ENCODE results near the gene JOSD2. TPM values are rescaled to one million over a fixed set of nuclear protein-coding genes. Genes with fewer than 3 reads are reported as not detected.

The JOSD2 gene
- total RNA-seq, 1 experiment from 2014 or later: 5.4 TPM

DNA sequence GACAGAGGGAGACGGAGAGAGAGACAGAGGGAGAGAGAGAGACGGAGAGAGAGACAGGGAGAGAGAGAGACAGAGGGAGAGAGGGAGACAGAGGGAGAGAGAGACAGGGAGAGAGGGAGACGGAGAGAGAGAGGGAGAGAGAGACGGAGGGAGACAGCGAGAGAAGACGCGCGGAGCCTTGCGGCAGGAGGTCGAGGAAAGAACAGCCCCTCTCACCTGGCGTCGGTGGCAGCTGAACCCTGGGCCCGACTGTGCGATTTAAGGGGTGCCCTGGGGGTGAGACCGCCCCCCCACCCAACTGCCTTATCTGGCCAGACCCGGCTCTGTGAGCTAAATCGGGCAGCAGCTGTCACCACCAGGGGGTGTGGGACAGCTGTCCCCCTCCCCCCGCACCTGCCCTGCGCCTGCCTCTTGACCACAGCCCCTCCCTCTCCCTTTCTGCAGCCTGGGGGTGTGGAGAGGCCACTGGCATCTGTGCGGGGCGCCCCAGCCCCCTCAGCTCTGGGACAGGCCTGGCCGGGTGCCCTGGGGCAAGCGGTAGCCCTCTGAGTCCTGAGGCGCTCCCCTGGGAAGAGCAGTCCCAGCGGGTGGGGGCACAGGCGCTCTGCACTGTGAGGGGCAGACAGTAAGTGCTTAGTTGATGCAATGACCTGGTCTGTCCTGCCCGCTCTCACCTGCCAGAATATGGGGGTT lies 10.8 kb downstream of the JOSD2 start:
- Histone ChIP-seq H3K56ac (ENCODE audit: insufficient read length, low read depth, low read length) (no peak overlapping the region), H2AK5ac (ENCODE audit: insufficient read length, low read length) (no peak overlapping the region), H3K27ac (ENCODE audit: insufficient read length, low read depth, low read length) (no peak overlapping the region), H3K9me3 (ENCODE audit: control insufficient read depth, low read depth, low read length) (no peaks in the 10 kb centered on the region), H2BK120ac (ENCODE audit: low read depth, low read length, poor library complexity, severe bottlenecking) (no peak overlapping the region), H3K23ac (ENCODE audit: insufficient read length, low read depth, low read length) (no peak overlapping the region), H2BK12ac (ENCODE audit: insufficient read length, low read depth, low read length) (no peak overlapping the region), H2BK15ac (ENCODE audit: low read depth, low read length) (no peak overlapping the region), H4K91ac (ENCODE audit: insufficient read length, low read depth, low read length) (no peak overlapping the region), H2BK5ac (ENCODE audit: insufficient read length, low read length) (no peak overlapping the region), H3K14ac (ENCODE audit: insufficient read depth, low read length) (peak overlapping the region; percentile 23; the same call in 1 of the 2 replicates), H2AFZ (ENCODE audit: low read length) (no peak overlapping the region), H3K27me3 (ENCODE audit: insufficient read depth, low read length) (peaks cover 22% of the 10 kb centered on the region; the same call in 1 of the 2 replicates), H3K23me2 (ENCODE audit: insufficient read length, low read depth, low read length, poor library complexity, severe bottlenecking) (peaks cover 3% of the 10 kb centered on the region), H4K20me1 (ENCODE audit: control insufficient read depth, insufficient read depth, insufficient read length) (no peaks in the 10 kb centered on the region), H3T11ph (ENCODE audit: low read length) (no peak overlapping the region), H3K4me2 (ENCODE audit: insufficient read depth, insufficient read length, low read length) (peak overlapping the region; percentile 50), H4K8ac (replicated peaks; ENCODE audit: insufficient read length, low read depth, low read length) (no peak overlapping the region), H3K4me1 (ENCODE audit: insufficient read depth, low read length) (no peaks in the 10 kb centered on the region), H3K4ac (ENCODE audit: low read depth, low read length) (no peak overlapping the region), H2BK20ac (ENCODE audit: low read depth, low read length, poor library complexity, severe bottlenecking) (no peak overlapping the region), H3K79me1 (ENCODE audit: insufficient read depth, low read depth, low read length, poor library complexity, severe bottlenecking) (no peaks in the 10 kb centered on the region), H3K18ac (ENCODE audit: insufficient read length, low read depth, low read length) (no peak overlapping the region), H3K9ac (ENCODE audit: extremely low read depth, insufficient read length, low read length) (no peak overlapping the region), H3K79me2 (ENCODE audit: insufficient read depth, low read length) (no peaks in the 10 kb centered on the region), H4K5ac (ENCODE audit: insufficient read length, low read depth, low read length) (no peak overlapping the region)
- Mint-ChIP-seq H3K27ac (no peak overlapping the region), H3K4me1 (peaks cover 2 to 11% of the 10 kb centered on the region in 2 experiments; a peak in 3 of 4 replicates), H3K4me3 (no peak overlapping the region), H3K36me3 (ENCODE audit: insufficient read depth in 1 of 3, low read depth in 3 of 3) (no peaks in the 10 kb centered on the region; a peak in 2 of 7 replicates), H3K27me3 (ENCODE audit: low read depth) (peaks cover 27% of the 10 kb centered on the region), H3K9me3 (no peaks in the 10 kb centered on the region)
- peak; percentile 63 for DNase-seq
- peak; percentile 50; the same call in 2 of the 3 replicates for TF ChIP-seq CTCF (conservative IDR thresholded peaks at IDR 0.05)
- whole genome bisulfite sequencing (ENCODE audit: extremely low coverage, insufficient read length, low lambda C conversion rate): no CpG with 5 or more reads among the region's 27 CpGs

Measured in H9 (cell line).